GM12872 (cell line): Measurements from ENCODE around the gene SYT8.
A peak's percentile ranks its signal among the peaks of the same experiment; 100 is the strongest.

ENCODE experiments used
- CTCF ChIP-seq: IDR thresholded peaks from 3 replicates; pipeline ENCODE4 v1.5.1; 2011; ENCODE audit warnings: low read depth, mild to moderate bottlenecking, low read length, moderate library complexity; ENCODE audit not compliant: insufficient read depth

The SYT8 gene

GRCh38 chr11:1821562-1821961 lies 13.2 kb upstream of the SYT8 start:
- TF ChIP-seq CTCF: no peak

- TF ChIP-seq CTCF: no peak
These were observed 12.0 kb upstream of the SYT8 start for GRCh38 chr11:1822648-1823375.

- TF ChIP-seq CTCF: no peak
These were observed 11.2 kb upstream of the SYT8 start for GRCh38 chr11:1823376-1824220.

GRCh38 chr11:1824221-1825038 lies 10.4 kb upstream of the SYT8 start:
- no peak for TF ChIP-seq CTCF

GRCh38 chr11:1825039-1825740 lies 9.6 kb upstream of the SYT8 start:
- peak; percentile 67 for TF ChIP-seq CTCF

- no peak for TF ChIP-seq CTCF
These were observed 8.9 kb upstream of the SYT8 start for GRCh38 chr11:1825785-1826451.
